ENCODE results near the gene TP53BP1. TPM values are rescaled to one million over a fixed set of nuclear protein-coding genes. Genes with fewer than 3 reads are reported as not detected.

TP53BP1 gene
- 25.7 and 27.9 TPM in 2 replicates for total RNA-seq

GRCh38 chr15:43492673-43493601, at the start of gene TP53BP1:
Gene TP53BP1 (minus strand): TSS chr15:43493156. CDS start chr15:43493043, 113 bp downstream.

GRCh38 chr15:43517354-43518196, 24.6 kb upstream of the TP53BP1 start, which contains the start of gene MAP1A:
Gene MAP1A (plus strand): TSS chr15:43517608. CDS start chr15:43521474, 3,866 bp downstream.

GRCh38 chr15:43370975-43371974, 121.7 kb downstream of the TP53BP1 start, which contains the start of the genes TUBGCP4 and ZSCAN29:
Gene TUBGCP4 (plus strand): TSS chr15:43371101. CDS start chr15:43371355, 254 bp downstream.
Gene ZSCAN29 (minus strand): TSS chr15:43371043. CDS start chr15:43369913, 1,130 bp downstream.

Other genes starting within 250 kb of the TP53BP1 start
- not detected in 2 replicates for gene TGM5, start 226.2 kb downstream of the TP53BP1 start, total RNA-seq
- gene TGM7, start 190.9 kb downstream of the TP53BP1 start, total RNA-seq, result not detected in 2 replicates
- gene LCMT2, start 162.6 kb downstream of the TP53BP1 start, total RNA-seq, result 4.4 and 5.2 TPM in 2 replicates
- gene ZSCAN29, start 122.1 kb downstream of the TP53BP1 start, total RNA-seq, result 6.7 and 17.0 TPM in 2 replicates
- gene TUBGCP4, start 122.1 kb downstream of the TP53BP1 start, total RNA-seq, result 12.9 and 14.3 TPM in 2 replicates
- 4.2 and 7.6 TPM in 2 replicates for gene MAP1A, start 24.5 kb upstream of the TP53BP1 start, total RNA-seq
- 14.6 and 27.9 TPM in 2 replicates for gene PPIP5K1, start 97.1 kb upstream of the TP53BP1 start, total RNA-seq
- 0.89 TPM in 1 of 2 replicates, not detected in the other for gene CKMT1B, start 100.9 kb upstream of the TP53BP1 start, total RNA-seq
- not detected in 2 replicates for gene STRC, start 125.6 kb upstream of the TP53BP1 start, total RNA-seq
- 0.25 and 0.33 TPM in 2 replicates for gene CATSPER2, start 155.7 kb upstream of the TP53BP1 start, total RNA-seq
- 0.63 TPM in 1 of 2 replicates, not detected in the other for gene CKMT1A, start 200.7 kb upstream of the TP53BP1 start, total RNA-seq